ENCODE data around the gene CFAP65.

Gene CFAP65

GRCh38 chr2:219056176-219056895 is 15.0 kb upstream of the CFAP65 start:
- no peak for DNase-seq (ENCODE audit: low read depth)
- no peak for TF ChIP-seq CTCF (conservative IDR thresholded peaks at IDR 0.05; ENCODE audit: low read depth, low read length)
- no peak overlapping the region for H3K4me3 ChIP-seq (ENCODE audit: low read length)

- DNase-seq (ENCODE audit: low read depth), result no peak
- H3K4me3 ChIP-seq (ENCODE audit: low read length), result no peak overlapping the region
- TF ChIP-seq CTCF (conservative IDR thresholded peaks at IDR 0.05; ENCODE audit: low read depth, low read length), result no peak
These were observed 13.9 kb upstream of the CFAP65 start for GRCh38 chr2:219054956-219055903.

GRCh38 chr2:219049282-219049681 is 8.0 kb upstream of the CFAP65 start:
- no peak overlapping the region for H3K4me3 ChIP-seq (ENCODE audit: low read length)
- no peak for DNase-seq (ENCODE audit: low read depth)
- no peak for TF ChIP-seq CTCF (conservative IDR thresholded peaks at IDR 0.05; ENCODE audit: low read depth, low read length)

GRCh38 chr2:219045937-219046550 is 4.7 kb upstream of the CFAP65 start:
- TF ChIP-seq CTCF (conservative IDR thresholded peaks at IDR 0.05; ENCODE audit: low read depth, low read length), result no peak
- H3K4me3 ChIP-seq (ENCODE audit: low read length), result no peak overlapping the region
- no peak for DNase-seq (ENCODE audit: low read depth)

GRCh38 chr2:219042750-219043149 is 1.4 kb upstream of the CFAP65 start:
- no peak overlapping the region for H3K4me3 ChIP-seq (ENCODE audit: low read length)
- TF ChIP-seq CTCF (conservative IDR thresholded peaks at IDR 0.05; ENCODE audit: low read depth, low read length), result no peak
- DNase-seq (ENCODE audit: low read depth), result no peak

GRCh38 chr2:219042157-219042556 is 841 bp upstream of the CFAP65 start:
- TF ChIP-seq CTCF (conservative IDR thresholded peaks at IDR 0.05; ENCODE audit: low read depth, low read length), result no peak
- no peak overlapping the region for H3K4me3 ChIP-seq (ENCODE audit: low read length)
- no peak for DNase-seq (ENCODE audit: low read depth)

All from retinal pigment epithelial cell (primary cell).